Stimulated activated CD4-positive, alpha-beta T cell treated with anti-CD3 and anti-CD28 coated beads, Interleukin-12 subunit alpha, Interleukin-12 subunit beta, amount 100 ng/mL, for 4 hours (primary cell): ENCODE results near the gene P2RX2.
"Not testable (repeated sequence)": the region's sequence is repeated elsewhere in the genome, so short reads cannot be mapped to it uniquely, and the experiment has no call there.

Experiments used
- DNase-seq: peaks from one replicate; pipeline ENCODE4 v3.0.0-alpha.2; 2020

The P2RX2 gene

DNA sequence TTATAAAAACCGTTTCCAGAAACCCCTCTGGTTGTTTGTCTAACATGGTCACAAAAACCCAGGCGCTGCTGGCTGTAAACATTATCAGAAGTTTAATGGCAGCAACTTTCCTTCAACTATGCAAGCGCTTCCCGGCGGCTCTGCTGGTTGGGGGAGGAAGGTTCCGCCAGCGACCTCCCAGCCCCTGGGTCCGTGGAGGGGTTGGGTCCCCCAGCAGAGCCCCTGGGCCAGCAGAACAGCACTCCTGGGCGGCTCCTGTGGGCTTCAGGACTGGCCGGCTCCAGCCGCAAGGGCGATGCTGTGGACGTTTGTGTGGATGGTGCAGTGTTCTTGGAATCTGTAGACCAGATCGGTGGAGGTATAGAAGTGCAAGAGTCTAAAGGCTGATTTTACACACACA lies 34.1 kb upstream of the P2RX2 start:
- DNase-seq: no peak

DNA sequence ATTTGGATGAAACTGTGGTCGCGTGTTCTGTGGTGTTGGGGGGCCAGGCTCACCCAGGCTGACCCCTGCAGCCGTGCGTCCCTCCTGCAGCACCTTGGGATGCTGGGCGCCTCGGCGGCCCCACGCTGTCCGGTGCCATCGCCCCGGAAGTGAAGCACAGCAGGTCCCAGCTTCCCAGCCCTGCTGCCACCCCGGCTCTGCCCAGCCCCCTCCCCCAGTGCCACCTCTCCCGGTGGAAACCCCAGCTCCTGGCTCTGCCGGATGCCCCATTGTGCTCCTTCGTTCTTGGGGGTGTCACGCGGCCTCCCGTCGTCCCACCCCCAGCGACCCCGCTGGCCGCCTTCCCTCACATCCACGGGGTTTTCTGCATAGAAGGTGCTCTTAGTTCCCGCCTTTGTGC lies 33.4 kb upstream of the P2RX2 start:
- DNase-seq: no peak

DNA sequence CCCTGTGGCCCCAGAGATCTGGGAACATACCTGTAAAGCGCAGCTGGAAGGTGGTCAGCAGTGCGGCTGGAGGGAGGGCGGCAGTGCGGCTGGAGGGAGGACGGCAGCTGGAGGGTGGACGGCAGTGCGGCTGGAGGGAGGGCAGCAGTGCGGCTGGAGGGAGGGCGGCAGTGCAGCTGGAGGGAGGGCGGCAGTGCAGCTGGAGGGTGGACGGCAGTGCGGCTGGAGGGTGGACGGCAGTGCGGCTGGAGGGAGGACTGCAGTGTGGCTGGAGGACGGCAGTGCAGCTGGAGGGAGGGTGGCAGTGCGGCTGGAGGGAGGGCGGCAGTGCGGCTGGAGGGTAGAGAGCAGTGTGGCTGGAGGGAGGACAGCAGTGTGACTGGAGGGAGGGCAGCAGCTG lies 31.6 kb upstream of the P2RX2 start:
- DNase-seq: no peak

- no peak for DNase-seq
Measured at GRCh38 chr12:132587781-132588180, 30.8 kb upstream of the P2RX2 start.

DNA sequence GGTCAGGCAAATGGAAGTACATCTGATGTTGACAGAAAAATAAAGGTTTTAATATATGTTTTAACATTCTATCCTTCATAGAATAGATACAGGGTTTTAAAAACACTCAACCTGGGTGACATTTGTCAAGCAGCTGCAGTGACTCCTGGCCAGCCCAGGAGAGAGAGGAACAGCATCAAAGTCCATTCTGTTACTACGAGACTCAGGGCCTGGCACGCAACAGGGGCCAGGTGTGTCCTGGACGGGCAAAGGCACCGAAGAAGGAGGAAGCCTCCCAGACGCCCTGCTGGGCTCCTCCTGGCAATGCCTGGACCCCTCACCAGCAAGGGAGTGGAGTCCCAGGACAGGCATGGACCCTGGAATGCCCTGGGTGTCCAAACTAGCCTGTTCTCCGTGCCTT lies 30.3 kb upstream of the P2RX2 start:
- DNase-seq: no peak

DNA sequence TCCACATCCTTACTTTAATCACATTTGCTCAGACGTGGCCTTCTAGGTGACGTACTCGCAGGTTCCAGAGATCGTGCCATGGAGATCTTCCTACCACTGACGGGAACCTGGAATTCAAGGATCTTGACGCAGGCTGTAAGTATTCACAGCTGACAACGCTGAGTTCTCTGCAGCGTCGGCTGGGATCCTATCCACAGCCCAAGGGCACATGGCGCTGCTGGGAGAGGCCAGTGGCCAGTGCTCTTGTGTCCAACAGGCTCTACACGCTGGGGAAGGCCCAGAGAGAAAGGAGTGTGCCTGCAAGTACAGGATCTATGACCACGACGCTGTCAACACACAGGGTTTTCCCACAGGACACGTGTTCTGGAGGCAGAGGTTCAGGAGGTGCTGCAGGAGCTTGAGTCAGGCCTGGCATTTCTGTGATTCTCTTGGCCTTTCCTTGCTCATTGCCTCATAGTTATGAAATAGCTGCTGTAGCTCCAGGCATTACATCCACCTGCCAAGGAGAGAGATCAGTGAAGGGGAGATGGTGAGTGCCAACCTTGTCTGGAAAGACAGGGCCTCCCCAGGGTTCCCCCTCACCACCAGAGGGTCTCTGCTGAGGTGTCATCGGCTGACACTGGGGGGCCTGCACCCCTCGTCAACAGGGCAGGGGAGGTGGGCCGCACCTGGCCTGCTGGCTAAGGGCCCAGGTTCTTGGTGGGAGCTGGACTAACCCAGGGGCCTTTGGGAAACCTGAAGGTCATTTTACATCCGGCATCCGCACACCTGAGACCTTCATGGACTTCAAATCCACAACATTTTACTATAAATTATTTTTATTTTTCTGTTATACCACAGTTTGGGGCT lies 29.5 kb upstream of the P2RX2 start:
- DNase-seq: no peak

- DNase-seq: no peak
Measured at GRCh38 chr12:132591107-132591935, 27.3 kb upstream of the P2RX2 start.

DNA sequence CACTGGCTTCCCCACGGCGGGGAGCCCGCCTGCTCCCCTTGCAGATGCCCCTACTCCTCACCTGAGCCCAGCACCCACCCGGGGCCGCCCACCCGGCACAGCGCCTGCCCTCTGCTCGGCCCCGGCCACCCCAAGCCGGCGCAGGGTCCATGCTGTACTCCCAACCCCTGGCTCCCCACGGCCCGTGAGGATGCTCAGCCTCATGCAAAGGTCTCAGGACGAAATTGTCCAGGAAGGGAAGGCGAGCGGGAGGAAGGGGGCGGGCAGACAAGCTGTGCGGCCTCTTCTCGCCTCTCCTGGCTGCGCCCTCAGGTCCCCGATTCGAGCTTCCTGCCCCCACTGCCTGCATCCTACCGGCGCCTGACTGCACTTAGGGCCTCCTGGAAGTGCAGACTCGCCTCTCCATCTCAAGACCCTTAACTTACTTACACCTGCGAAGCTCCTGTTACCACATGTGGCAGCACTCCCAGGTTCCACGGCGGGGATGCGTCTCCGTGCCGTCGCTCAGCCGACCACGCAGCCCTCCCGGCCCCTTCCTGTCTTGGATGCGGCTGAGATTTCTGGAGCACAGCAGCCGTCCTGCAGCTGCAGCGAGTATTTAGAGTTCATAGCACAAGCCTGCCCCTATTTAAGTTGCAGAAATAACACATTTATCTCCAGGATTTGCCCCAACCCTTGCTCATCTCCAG lies 26.1 kb upstream of the P2RX2 start:
- no peak for DNase-seq

- no peak for DNase-seq
Measured at GRCh38 chr12:132593071-132593470, 25.5 kb upstream of the P2RX2 start.

GRCh38 chr12:132593521-132593920 lies 25.1 kb upstream of the P2RX2 start:
- DNase-seq: no peak

GRCh38 chr12:132593938-132594358 lies 24.6 kb upstream of the P2RX2 start:
- DNase-seq: no peak

GRCh38 chr12:132595183-132595582 lies 23.4 kb upstream of the P2RX2 start:
- DNase-seq: no peak

- DNase-seq: no peak
Measured at GRCh38 chr12:132596016-132596415, 22.6 kb upstream of the P2RX2 start.

- DNase-seq: no peak
Measured at GRCh38 chr12:132597333-132598316, 21.0 kb upstream of the P2RX2 start.

- not testable (repeated sequence) for DNase-seq
Measured at GRCh38 chr12:132599502-132599901, 19.1 kb upstream of the P2RX2 start.

GRCh38 chr12:132600048-132601032 lies 18.2 kb upstream of the P2RX2 start:
- peak; percentile 24 for DNase-seq

DNA sequence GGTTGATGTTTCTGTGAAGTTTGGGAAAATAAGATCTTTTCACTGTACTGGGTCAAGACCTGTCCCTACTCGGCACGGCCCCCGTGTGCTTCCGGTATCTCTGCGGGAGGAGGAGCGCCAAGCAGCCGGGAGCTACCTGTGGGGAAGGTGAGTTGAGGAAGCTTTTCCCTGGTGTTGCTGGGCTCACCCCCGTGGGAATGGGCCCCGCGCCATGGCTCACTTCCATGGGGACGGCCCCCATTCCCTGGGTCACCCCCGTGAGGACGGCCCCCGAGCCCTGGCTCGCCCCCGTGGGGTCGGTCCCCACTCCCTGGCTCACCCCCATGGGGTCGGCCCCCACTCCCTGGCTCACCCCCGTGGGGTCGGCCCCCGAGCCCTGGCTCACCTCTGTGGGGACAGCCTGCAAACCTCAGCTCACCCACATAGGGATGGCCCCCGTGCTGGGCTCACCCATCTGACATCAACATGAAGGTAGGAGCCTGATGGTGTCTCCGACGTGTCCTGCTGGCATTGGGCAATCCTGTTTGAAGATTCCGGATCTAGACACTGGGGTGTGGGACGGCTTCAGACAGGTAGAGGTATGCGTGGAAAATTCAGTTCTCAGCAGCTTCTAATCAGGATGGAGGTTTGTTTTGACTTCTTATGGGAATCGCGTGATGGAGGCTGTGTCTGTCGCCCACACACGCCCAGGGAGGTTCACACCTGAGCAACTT lies 17.2 kb upstream of the P2RX2 start:
- DNase-seq: no peak

- DNase-seq: no peak
Measured at GRCh38 chr12:132602572-132603239, 15.9 kb upstream of the P2RX2 start.
